HCT116 (cell line): ENCODE results near the gene SLC44A1. TPM values are rescaled to one million over a fixed set of nuclear protein-coding genes. Genes with fewer than 3 reads are reported as not detected.
A peak's percentile ranks its signal among the peaks of the same experiment; 100 is the strongest.

Experiments used
- ATAC-seq: fragments of 200-7000 bp; cut with Tn5 transposase; 2 replicates; pipeline ENCODE4 v1.9.1; 2020; ENCODE audit warnings: mild to moderate bottlenecking, moderate library complexity
- BruUV-seq: library from RNA; stranded (reverse); fragments of 400-500 nt; replicated peaks from 2 replicates; lab custom pipeline; 2021; lab: Mats Ljungman, UMichigan
- CTCF ChIA-PET: fragments of 300-600 bp; sonication (Branson Sonifier 250); formaldehyde crosslinking; loops from one replicate; lab custom pipeline; 2021; ENCODE audit warnings: antibody characterized with exemption; lab: Charles Lee
- POLR2A ChIA-PET: fragments of 300-600, 350-600 bp; sonication (Branson Sonifier 250); formaldehyde crosslinking; loops from one replicate; lab custom pipeline; 2021; ENCODE audit warnings: antibody characterized with exemption; lab: Charles Lee
- RAD21 ChIA-PET, 2 experiments: fragments of 300-600 bp; sonication (Branson Sonifier 250); formaldehyde crosslinking; loops; one replicate each; lab custom pipeline; 2023; ENCODE audit warnings: low total read pairs in 2 of 2; ENCODE audit not compliant: uncharacterized antibody in 2 of 2, unreplicated experiment in 2 of 2, low non-redundant PET in 1 of 2; lab: Charles Lee
- DNase-seq: peaks from one replicate; pipeline ENCODE4 v3.0.0-alpha.2; 2010; ENCODE audit warnings: low read depth, low spot score
- H2AFZ ChIP-seq: fragments of 200-600 bp; shearing (Covaris generic), sonication (generic); 2 replicates; pipeline ENCODE4 v1.6.1; 2017; ENCODE audit warnings: low read depth, mixed run types, mixed read lengths, antibody characterized with exemption, low read length; ENCODE audit not compliant: poor library complexity, severe bottlenecking
- H3K27ac ChIP-seq: 2 replicates; pipeline ENCODE4 v1.5.1; 2012; ENCODE audit warnings: low read depth, low read length
- H3K27me3 ChIP-seq: fragments of 200-600 bp; sonication (generic); 2 replicates; pipeline ENCODE4 v1.6.1; 2016; ENCODE audit warnings: mixed run types, low read length, mixed read lengths; ENCODE audit not compliant: insufficient read depth
- H3K36me3 ChIP-seq, 2 experiments: fragments of 200-500 bp in 1 of 2; fragments of 200-600 bp in 1 of 2; sonication (Bioruptor generic) in 1 of 2; sonication (generic) in 1 of 2; 2 replicates each; pipeline versions ENCODE4 v1.5.1 to v1.6.1; 2014 to 2016; ENCODE audit warnings: low read length in 2 of 2, inconsistent platforms in 1 of 2, mixed read lengths in 1 of 2, mixed run types in 1 of 2; ENCODE audit not compliant: insufficient read depth in 2 of 2, control insufficient read depth in 1 of 2
- H3K4me1 ChIP-seq, 2 experiments: fragments of 200-600 bp in 1 of 2; sonication (generic) in 1 of 2; 2 replicates each; pipeline versions ENCODE4 v1.5.1 to v1.6.1; 2012 to 2017; ENCODE audit warnings: low read length in 2 of 2, inconsistent platforms in 1 of 2, mild to moderate bottlenecking in 1 of 2, mixed read lengths in 1 of 2, mixed run types in 1 of 2, moderate library complexity in 1 of 2; ENCODE audit not compliant: insufficient read depth in 2 of 2, control insufficient read depth in 1 of 2
- H3K4me2 ChIP-seq: fragments of 200-600 bp; sonication (generic); 2 replicates; pipeline ENCODE4 v1.6.1; 2017; ENCODE audit warnings: mixed run types, low read length, mixed read lengths
- H3K4me3 ChIP-seq, 2 experiments: fragments of 200-600 bp in 1 of 2; sonication (generic) in 1 of 2; replicated peaks in 1 of 2; 2 replicates each; pipeline ENCODE4 v1.5.1; 2011 to 2016; ENCODE audit warnings: low read length in 2 of 2, control low read depth in 1 of 2, low read depth in 1 of 2, mild to moderate bottlenecking in 1 of 2, mixed read lengths in 1 of 2, mixed run types in 1 of 2
- H3K79me2 ChIP-seq: fragments of 200-600 bp; sonication (generic); 2 replicates; pipeline ENCODE4 v1.6.1; 2017; ENCODE audit warnings: mild to moderate bottlenecking, mixed run types, low read length, moderate library complexity, mixed read lengths; ENCODE audit not compliant: insufficient read depth
- H3K9ac ChIP-seq: fragments of 200-600 bp; sonication (generic); 2 replicates; pipeline ENCODE4 v1.6.1; 2016; ENCODE audit warnings: low read length, mixed read lengths
- H3K9me2 ChIP-seq: fragments of 200-600 bp; sonication (generic), shearing (Covaris generic); 2 replicates; pipeline ENCODE4 v1.6.1; 2017; ENCODE audit warnings: mixed run types, mild to moderate bottlenecking, moderate library complexity; ENCODE audit not compliant: insufficient read depth
- H3K9me3 ChIP-seq, 2 experiments: fragments of 200-500 bp in 1 of 2; fragments of 200-600 bp in 1 of 2; sonication (Bioruptor generic) in 1 of 2; sonication (generic) in 1 of 2; 2 replicates each; pipeline ENCODE4 v1.6.1; 2014 to 2017; ENCODE audit warnings: low read length in 2 of 2, mixed read lengths in 2 of 2, inconsistent platforms in 1 of 2, low read depth in 1 of 2, mild to moderate bottlenecking in 1 of 2, mixed run types in 1 of 2, moderate library complexity in 1 of 2; ENCODE audit not compliant: control insufficient read depth in 1 of 2, insufficient read depth in 1 of 2
- H4K20me1 ChIP-seq: fragments of 200-600 bp; sonication (generic), shearing (Covaris generic); 2 replicates; pipeline ENCODE4 v1.6.1; 2017; ENCODE audit warnings: mixed run types, mild to moderate bottlenecking, moderate library complexity; ENCODE audit not compliant: insufficient read depth
- ATF3 ChIP-seq: IDR thresholded peaks from 2 replicates; pipeline ENCODE4 v1.6.1; 2012
- CBX3 ChIP-seq: IDR thresholded peaks from 2 replicates; pipeline ENCODE4 v1.6.1; 2012; ENCODE audit warnings: low read depth
- EGR1 ChIP-seq: IDR thresholded peaks from 2 replicates; pipeline ENCODE4 v1.6.1; 2012; ENCODE audit warnings: low read depth
- ELF1 ChIP-seq: IDR thresholded peaks from 2 replicates; pipeline ENCODE4 v1.6.1; 2012; ENCODE audit warnings: low read depth, borderline replicate concordance
- EZH2 ChIP-seq: fragments of 200-600 bp; sonication (generic); IDR thresholded peaks from 2 replicates; pipeline ENCODE4 v1.6.1; 2017; ENCODE audit warnings: antibody characterized with exemption, mixed run types
- EZH2phosphoT487 ChIP-seq: fragments of 200-600 bp; IDR thresholded peaks from 2 replicates; pipeline ENCODE4 v1.6.1; 2018; ENCODE audit warnings: antibody characterized with exemption, borderline replicate concordance
- FOSL1 ChIP-seq: IDR thresholded peaks from 2 replicates; pipeline ENCODE4 v1.6.1; 2012; ENCODE audit warnings: low read depth
- JUND ChIP-seq: IDR thresholded peaks from 2 replicates; pipeline ENCODE4 v1.6.1; 2012
- POLR2A ChIP-seq: IDR thresholded peaks from 2 replicates; pipeline ENCODE4 v1.7.0; 2011; ENCODE audit warnings: borderline replicate concordance; ENCODE audit not compliant: insufficient read depth, insufficient read length; ENCODE audit errors: extremely low read depth
- POLR2AphosphoS5 ChIP-seq: IDR thresholded peaks from 2 replicates; pipeline ENCODE4 v1.6.1; 2011; ENCODE audit warnings: mild to moderate bottlenecking, low read depth, low read length, moderate library complexity
- RAD21 ChIP-seq: IDR thresholded peaks from 2 replicates; pipeline ENCODE4 v1.6.1; 2012; ENCODE audit warnings: low read depth, mild to moderate bottlenecking
- REST ChIP-seq: IDR thresholded peaks from 2 replicates; pipeline ENCODE4 v1.6.1; 2012; ENCODE audit warnings: low read depth
- SIN3A ChIP-seq: IDR thresholded peaks from 2 replicates; pipeline ENCODE4 v1.6.1; 2012; ENCODE audit warnings: low read depth
- SP1 ChIP-seq: IDR thresholded peaks from 2 replicates; pipeline ENCODE4 v1.6.1; 2012; ENCODE audit warnings: low read depth
- SRF ChIP-seq: IDR thresholded peaks from 2 replicates; pipeline ENCODE4 v1.6.1; 2012; ENCODE audit warnings: low read depth
- TCF7L2 ChIP-seq: IDR thresholded peaks from 2 replicates; pipeline ENCODE4 v1.7.0; 2011; ENCODE audit warnings: borderline replicate concordance, inconsistent platforms; ENCODE audit not compliant: insufficient read depth, insufficient read length; ENCODE audit errors: extremely low read depth
- YY1 ChIP-seq: IDR thresholded peaks from 2 replicates; pipeline ENCODE4 v1.6.1; 2011; ENCODE audit warnings: low read length, low read depth, moderate library complexity, mild to moderate bottlenecking; ENCODE audit not compliant: insufficient replicate concordance; ENCODE audit errors: extremely low read depth
- ZFX ChIP-seq: fragments of 450-650 bp; IDR thresholded peaks from 2 replicates; pipeline ENCODE4 v1.6.1; 2017
- ZNF274 ChIP-seq: fragments of 200-500 bp; sonication (Bioruptor generic); IDR thresholded peaks from 2 replicates; pipeline ENCODE4 v1.6.1; 2014; ENCODE audit warnings: mild to moderate bottlenecking, low read depth, low read length, inconsistent platforms
- intact Hi-C: fragments of 100-400 bp; cut with micrococcal nuclease; formaldehyde crosslinking; loops from 2 replicates; pipeline ENCODE4 v1.10.0; 2022
- total RNA-seq: library from RNA; stranded (reverse); gene quantifications from one replicate; pipeline ENCODE4 v1.2.1, GENCODE V29; 2021; ENCODE audit not compliant: unreplicated experiment
- TF ChIP-seq, protein P1 (sequence below): IDR thresholded peaks from 2 replicates; pipeline ENCODE4 v1.6.1; 2011; ENCODE audit warnings: mild to moderate bottlenecking, low read length, moderate library complexity; ENCODE audit not compliant: insufficient replicate concordance; ENCODE audit errors: extremely low read depth

Gene SLC44A1
- total RNA-seq, 1 experiment from 2014 or later = 44.1 TPM

GRCh38 chr9:105245891-105246161, 1.4 kb downstream of the SLC44A1 start:
- H3K4me2 ChIP-seq = peak overlapping the region; percentile 93
- no peaks in the 10 kb centered on the region for H3K36me3 ChIP-seq
- no peak for TF ChIP-seq SRF
- no peak for TF ChIP-seq CBX3
- no peak for TF ChIP-seq FOSL1
- TF ChIP-seq POLR2AphosphoS5 = no peak
- no peak for TF ChIP-seq RAD21
- no peak for TF ChIP-seq EGR1
- TF ChIP-seq SIN3A = no peak
- TF ChIP-seq POLR2A = no peak
- TF ChIP-seq SP1 = no peak
- no peak for TF ChIP-seq ZNF274
- no peak for TF ChIP-seq YY1
- TF ChIP-seq JUND = no peak
- no peak for TF ChIP-seq REST
- no peak for TF ChIP-seq ELF1
- TF ChIP-seq ATF3 = no peak
- no peak for TF ChIP-seq ZFX
- no peak for TF ChIP-seq EZH2
- TF ChIP-seq EZH2phosphoT487 = no peak
- TF ChIP-seq, protein P1, sequence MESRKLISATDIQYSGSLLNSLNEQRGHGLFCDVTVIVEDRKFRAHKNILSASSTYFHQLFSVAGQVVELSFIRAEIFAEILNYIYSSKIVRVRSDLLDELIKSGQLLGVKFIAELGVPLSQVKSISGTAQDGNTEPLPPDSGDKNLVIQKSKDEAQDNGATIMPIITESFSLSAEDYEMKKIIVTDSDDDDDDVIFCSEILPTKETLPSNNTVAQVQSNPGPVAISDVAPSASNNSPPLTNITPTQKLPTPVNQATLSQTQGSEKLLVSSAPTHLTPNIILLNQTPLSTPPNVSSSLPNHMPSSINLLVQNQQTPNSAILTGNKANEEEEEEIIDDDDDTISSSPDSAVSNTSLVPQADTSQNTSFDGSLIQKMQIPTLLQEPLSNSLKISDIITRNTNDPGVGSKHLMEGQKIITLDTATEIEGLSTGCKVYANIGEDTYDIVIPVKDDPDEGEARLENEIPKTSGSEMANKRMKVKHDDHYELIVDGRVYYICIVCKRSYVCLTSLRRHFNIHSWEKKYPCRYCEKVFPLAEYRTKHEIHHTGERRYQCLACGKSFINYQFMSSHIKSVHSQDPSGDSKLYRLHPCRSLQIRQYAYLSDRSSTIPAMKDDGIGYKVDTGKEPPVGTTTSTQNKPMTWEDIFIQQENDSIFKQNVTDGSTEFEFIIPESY = no peak
- no peak for TF ChIP-seq TCF7L2
- intact Hi-C loops = loop anchor here (2.0 to 10.0 kb wide), 4 partner anchors 61 to 381 kb away; no protein-coding TSS in a partner anchor
- H3K9me3 ChIP-seq = no peaks in the 10 kb centered on the region
- peak overlapping the region; percentile 90 for H3K27ac ChIP-seq
- ATAC-seq (no peak), DNase-seq (no peak)
- H3K4me1 ChIP-seq = peaks cover 8 to 17% of the 10 kb centered on the region in 2 experiments; a peak in 3 of 4 replicates
- ChIA-PET RAD21 (no interaction called here), POLR2A (no interaction called here), CTCF (no interaction called here)
- H2AFZ ChIP-seq = peak overlapping the region; percentile 69
- H4K20me1 ChIP-seq = no peaks in the 10 kb centered on the region
- BruUV-seq = no TSS peak
- peak overlapping the region; percentile 84 for H3K9ac ChIP-seq
- H3K79me2 ChIP-seq = peaks cover 30% of the 10 kb centered on the region
- H3K9me2 ChIP-seq = no peaks in the 10 kb centered on the region
- peak overlapping the region; percentile 59 to 94 for H3K4me3 ChIP-seq
- peaks cover 20% of the 10 kb centered on the region for H3K27me3 ChIP-seq
